Trophoblast cell (in vitro differentiated cells and primary cell): ENCODE data around the gene TCP10L.
"Not testable (repeated sequence)": the region's sequence is repeated elsewhere in the genome, so short reads cannot be mapped to it uniquely, and the experiment has no call there.

Experiments used
- DNase-seq, 2 donors: peaks; one replicate each; pipeline ENCODE4 v3.0.0-alpha.2; 2016
- H2AFZ ChIP-seq: 2 replicates; pipeline ENCODE4 v1.6.1; 2013; ENCODE audit warnings: low read length, moderate library complexity, mild to moderate bottlenecking; ENCODE audit not compliant: insufficient read depth, poor library complexity
- H2AK5ac ChIP-seq: 2 replicates; pipeline ENCODE4 v1.6.1; 2013; ENCODE audit warnings: mild to moderate bottlenecking, low read length
- H2BK120ac ChIP-seq: 2 replicates; pipeline ENCODE4 v1.6.1; 2013; ENCODE audit warnings: low read length, mild to moderate bottlenecking, moderate library complexity; ENCODE audit not compliant: insufficient read depth, poor library complexity
- H2BK12ac ChIP-seq: 2 replicates; pipeline ENCODE4 v1.6.1; 2013; ENCODE audit warnings: mild to moderate bottlenecking, low read length, moderate library complexity
- H2BK5ac ChIP-seq: 2 replicates; pipeline ENCODE4 v1.6.1; 2013; ENCODE audit warnings: low read length, low read depth, moderate library complexity, mild to moderate bottlenecking; ENCODE audit not compliant: poor library complexity
- H3K14ac ChIP-seq: 2 replicates; pipeline ENCODE4 v1.6.1; 2013; ENCODE audit warnings: mild to moderate bottlenecking, low read length
- H3K18ac ChIP-seq: 2 replicates; pipeline ENCODE4 v1.6.1; 2013; ENCODE audit warnings: mild to moderate bottlenecking, low read length
- H3K23ac ChIP-seq: 2 replicates; pipeline ENCODE4 v1.6.1; 2013; ENCODE audit warnings: low read length
- H3K27ac ChIP-seq: 2 replicates; pipeline ENCODE4 v1.5.1; 2013; ENCODE audit warnings: low read depth, mild to moderate bottlenecking, inconsistent platforms, low read length, moderate library complexity
- H3K27me3 ChIP-seq: 2 replicates; pipeline ENCODE4 v1.6.1; 2013; ENCODE audit warnings: inconsistent platforms, mild to moderate bottlenecking, low read length, moderate library complexity; ENCODE audit not compliant: insufficient read depth
- H3K36me3 ChIP-seq, 2 experiments: 1 replicate in 1 of 2; 2 replicates in 1 of 2; pipeline ENCODE4 v1.6.1; 2013; ENCODE audit warnings: low read length in 2 of 2, mild to moderate bottlenecking in 2 of 2, moderate library complexity in 1 of 2; ENCODE audit not compliant: insufficient read depth in 2 of 2, control insufficient read depth in 1 of 2
- H3K4ac ChIP-seq: 2 replicates; pipeline ENCODE4 v1.6.1; 2013; ENCODE audit warnings: low read depth, mild to moderate bottlenecking, low read length, moderate library complexity
- H3K4me1 ChIP-seq, 2 experiments: 1 replicate in 1 of 2; 2 replicates in 1 of 2; pipeline ENCODE4 v1.6.1; 2013; ENCODE audit warnings: low read length in 2 of 2, mild to moderate bottlenecking in 2 of 2, moderate library complexity in 1 of 2; ENCODE audit not compliant: insufficient read depth in 2 of 2, control insufficient read depth in 1 of 2
- H3K4me2 ChIP-seq: 2 replicates; pipeline ENCODE4 v1.6.1; 2013; ENCODE audit warnings: inconsistent platforms, mild to moderate bottlenecking, low read length, moderate library complexity
- H3K4me3 ChIP-seq: 2 replicates; pipeline ENCODE4 v1.5.1; 2013; ENCODE audit warnings: mild to moderate bottlenecking, low read depth, low read length, inconsistent platforms
- H3K79me1 ChIP-seq: one replicate; pipeline ENCODE4 v1.6.1; 2013; ENCODE audit warnings: low read length
- H3K79me2 ChIP-seq: 2 replicates; pipeline ENCODE4 v1.6.1; 2013; ENCODE audit warnings: low read length, mild to moderate bottlenecking; ENCODE audit not compliant: control insufficient read depth, insufficient read depth, poor library complexity
- H3K9ac ChIP-seq: 2 replicates; pipeline ENCODE4 v1.6.1; 2013; ENCODE audit warnings: mild to moderate bottlenecking, low read length
- H3K9me3 ChIP-seq: 2 replicates; pipeline ENCODE4 v1.6.1; 2013; ENCODE audit warnings: low read depth, mild to moderate bottlenecking, control low read depth, inconsistent platforms, low read length; ENCODE audit not compliant: insufficient read depth
- H4K12ac ChIP-seq: 2 replicates; pipeline ENCODE4 v1.6.1; 2013; ENCODE audit warnings: low read depth, mild to moderate bottlenecking, low read length, moderate library complexity
- H4K8ac ChIP-seq: 2 replicates; pipeline ENCODE4 v1.6.1; 2013; ENCODE audit warnings: low read depth, mild to moderate bottlenecking, low read length, moderate library complexity
- H4K91ac ChIP-seq: one replicate; pipeline ENCODE4 v1.6.1; 2013; ENCODE audit warnings: low read depth, mild to moderate bottlenecking, low read length, moderate library complexity
- WGBS: extraction: QIAGEN DNeasy Blood & Tissue Kit; methylation state at CpG from one replicate; pipeline ENCODE4 v1.1.7; 2013; ENCODE audit warnings: missing lambda C conversion rate; ENCODE audit not compliant: insufficient read length, insufficient coverage; ENCODE audit errors: extremely low coverage; 5-methylcytosine and 5-hydroxymethylcytosine counted together

TCP10L gene

DNA sequence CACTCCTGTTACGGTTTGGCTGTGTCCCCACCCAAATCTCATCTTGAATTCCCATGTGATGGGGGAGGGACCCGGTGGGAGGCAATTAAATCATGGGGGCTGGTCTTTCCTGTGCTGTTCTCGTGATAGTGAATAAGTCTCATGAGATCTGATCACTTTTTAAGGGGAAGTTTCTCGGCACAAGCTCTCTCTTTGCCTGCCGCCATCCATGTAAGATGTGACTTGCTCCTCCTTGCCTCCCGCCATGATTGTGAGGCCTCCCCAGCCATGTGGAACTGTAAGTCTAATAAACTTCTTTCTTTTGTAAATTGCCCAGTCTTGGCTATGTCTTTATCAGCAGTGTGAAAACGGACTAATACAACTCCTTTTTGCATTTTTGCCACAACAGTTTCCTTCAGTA lies 54.5 kb downstream of the TCP10L start:
- WGBS = no CpG with 5 or more reads among the region's 7 CpGs
- H3K4me3 ChIP-seq = peak overlapping the region; percentile 18
- H2BK120ac ChIP-seq, H3K27ac ChIP-seq, H3K14ac ChIP-seq, DNase-seq, H2AFZ ChIP-seq, H4K12ac ChIP-seq, H4K8ac ChIP-seq, H3K4ac ChIP-seq, H3K79me2 ChIP-seq, H3K4me2 ChIP-seq, H3K9ac ChIP-seq, H3K36me3 ChIP-seq, H4K91ac ChIP-seq, H2BK5ac ChIP-seq, H2BK12ac ChIP-seq, H3K79me1 ChIP-seq, H3K27me3 ChIP-seq, H2AK5ac ChIP-seq, H3K4me1 ChIP-seq, H3K18ac ChIP-seq, H3K23ac ChIP-seq: not testable (repeated sequence)
- peaks cover 12% of the 10 kb centered on the region for H3K9me3 ChIP-seq

DNA sequence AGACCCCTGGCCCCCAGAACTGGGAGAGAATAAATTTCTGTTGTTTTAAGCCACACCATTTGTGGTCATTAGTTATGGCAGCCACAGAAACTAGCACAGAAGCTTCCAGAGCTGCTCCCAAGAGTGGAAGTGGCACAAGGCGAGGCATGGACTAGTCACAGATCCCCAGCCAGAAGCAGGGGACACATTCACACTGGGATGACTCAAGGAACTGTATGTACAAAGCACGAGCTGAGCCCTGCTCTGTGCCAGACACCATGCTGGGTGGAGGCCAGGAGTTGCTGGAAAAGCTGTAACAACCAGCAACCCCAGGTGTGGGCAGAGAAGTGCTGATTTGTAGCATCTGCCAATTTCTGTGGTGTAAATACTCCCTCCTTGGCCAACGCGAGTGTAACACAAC lies 55.6 kb downstream of the TCP10L start:
- Histone ChIP-seq H2BK120ac (no peak overlapping the region), H3K4me1 (no peaks in the 10 kb centered on the region), H3K9ac (no peak overlapping the region), H2AK5ac (no peak overlapping the region), H3K27me3 (no peaks in the 10 kb centered on the region), H3K4me2 (no peak overlapping the region), H3K4ac (no peak overlapping the region), H3K27ac (no peak overlapping the region), H3K79me1 (no peaks in the 10 kb centered on the region), H4K91ac (no peak overlapping the region), H2AFZ (no peak overlapping the region), H3K14ac (no peak overlapping the region), H2BK12ac (no peak overlapping the region), H3K9me3 (peaks cover 12% of the 10 kb centered on the region), H3K23ac (no peak overlapping the region), H3K4me3 (no peak overlapping the region), H4K8ac (no peak overlapping the region), H3K18ac (no peak overlapping the region), H2BK5ac (no peak overlapping the region), H3K36me3 (no peaks in the 10 kb centered on the region), H3K79me2 (no peaks in the 10 kb centered on the region), H4K12ac (no peak overlapping the region)
- DNase-seq = no peak
- no CpG with 5 or more reads among the region's 4 CpGs for WGBS

DNA sequence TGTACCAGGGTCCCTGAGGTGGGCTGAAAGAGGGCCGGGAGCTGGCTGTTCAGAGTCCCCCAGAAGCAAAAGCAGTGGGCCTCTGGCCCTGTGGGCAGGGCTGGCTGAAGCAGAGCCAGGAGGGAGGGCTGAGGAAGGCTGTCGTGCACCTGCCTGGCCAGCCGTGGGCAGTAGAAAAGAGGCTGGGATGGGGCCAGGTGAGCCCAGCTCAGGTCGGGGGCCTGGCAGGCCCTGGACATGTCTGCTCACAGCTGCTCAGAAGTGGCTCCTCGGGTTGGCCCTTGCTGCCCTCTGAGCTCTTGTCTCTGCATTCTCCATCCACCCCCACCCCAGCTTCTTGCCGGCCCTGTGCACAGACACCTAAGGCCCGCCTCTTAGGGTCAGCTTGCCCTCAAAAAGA lies 60.0 kb downstream of the TCP10L start:
- Histone ChIP-seq H3K18ac (no peak overlapping the region), H3K14ac (no peak overlapping the region), H3K79me2 (no peaks in the 10 kb centered on the region), H3K9me3 (peaks cover 4% of the 10 kb centered on the region), H3K4me3 (no peak overlapping the region), H2BK120ac (no peak overlapping the region), H3K27ac (no peak overlapping the region), H4K12ac (no peak overlapping the region), H2BK12ac (no peak overlapping the region), H3K4me2 (no peak overlapping the region), H3K27me3 (no peaks in the 10 kb centered on the region), H2AFZ (no peak overlapping the region), H3K4ac (no peak overlapping the region), H3K79me1 (no peaks in the 10 kb centered on the region), H3K23ac (no peak overlapping the region), H2AK5ac (no peak overlapping the region), H4K91ac (no peak overlapping the region), H3K36me3 (no peaks in the 10 kb centered on the region), H3K9ac (no peak overlapping the region), H3K4me1 (no peaks in the 10 kb centered on the region), H4K8ac (no peak overlapping the region), H2BK5ac (no peak overlapping the region)
- no peak for DNase-seq
- no CpG with 5 or more reads among the region's 7 CpGs for WGBS

DNA sequence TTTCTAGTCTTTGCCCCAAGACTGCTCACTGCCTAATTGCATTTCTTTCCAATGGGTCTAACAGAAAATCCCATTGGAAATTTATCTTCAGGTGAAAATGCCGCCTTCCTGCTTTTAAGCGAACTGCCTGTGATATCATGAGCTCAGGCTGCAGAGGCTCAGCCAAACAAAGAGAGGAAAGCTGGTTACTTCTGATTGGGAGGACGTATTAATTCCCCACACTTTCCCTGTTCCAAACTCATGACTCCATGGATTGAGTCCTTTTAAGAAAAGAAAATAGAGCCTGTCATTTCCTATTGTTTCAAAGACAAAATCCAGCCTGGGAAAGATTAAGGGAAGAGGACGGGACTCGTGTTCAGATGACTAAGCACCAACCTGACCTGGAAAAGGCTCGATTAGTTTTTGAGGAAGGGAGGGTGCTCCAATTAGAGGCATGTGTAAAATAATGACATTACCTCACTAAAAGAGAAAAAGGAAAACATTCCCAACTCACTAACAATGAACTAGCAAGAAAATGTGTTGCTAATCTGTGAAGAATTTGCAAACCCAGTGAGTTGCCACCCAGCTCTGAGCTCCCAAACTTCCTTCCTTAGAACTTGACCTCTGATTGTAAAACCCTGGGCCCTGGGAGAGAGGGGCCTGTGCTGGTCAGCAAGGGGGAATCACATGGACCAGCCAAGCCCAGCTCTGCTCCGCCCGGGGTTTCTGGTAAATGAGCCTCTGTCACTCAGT lies 61.2 kb downstream of the TCP10L start:
- peak in 1 of 2 donors; percentile 3 for DNase-seq
- no peak overlapping the region for H4K91ac ChIP-seq
- no peak overlapping the region for H3K4me3 ChIP-seq
- H3K14ac ChIP-seq = no peak overlapping the region
- H3K27ac ChIP-seq = no peak overlapping the region
- H3K23ac ChIP-seq = no peak overlapping the region
- H3K18ac ChIP-seq = no peak overlapping the region
- no CpG with 5 or more reads among the region's 8 CpGs for WGBS
- no peaks in the 10 kb centered on the region for H3K36me3 ChIP-seq
- H4K8ac ChIP-seq = no peak overlapping the region
- H3K27me3 ChIP-seq = no peaks in the 10 kb centered on the region
- H3K4me2 ChIP-seq = no peak overlapping the region
- H2BK120ac ChIP-seq = no peak overlapping the region
- H3K9me3 ChIP-seq = peaks cover 3% of the 10 kb centered on the region
- H2BK12ac ChIP-seq = no peak overlapping the region
- H2BK5ac ChIP-seq = no peak overlapping the region
- no peaks in the 10 kb centered on the region for H3K79me2 ChIP-seq
- H2AK5ac ChIP-seq = no peak overlapping the region
- H3K4me1 ChIP-seq = no peaks in the 10 kb centered on the region
- H3K79me1 ChIP-seq = no peaks in the 10 kb centered on the region
- H3K9ac ChIP-seq = no peak overlapping the region
- H2AFZ ChIP-seq = no peak overlapping the region
- no peak overlapping the region for H3K4ac ChIP-seq
- H4K12ac ChIP-seq = no peak overlapping the region
